Activated CD4-positive, alpha-beta T cell treated with anti-CD3 and anti-CD28 coated beads for 36 hours (primary cell): ENCODE data around the gene MAP3K14. TPM values are rescaled to one million over a fixed set of nuclear protein-coding genes. Genes with fewer than 3 reads are reported as not detected.
A peak's percentile ranks its signal among the peaks of the same experiment; 100 is the strongest.

Experiments used
- ATAC-seq: fragments of 200-7000 bp; cut with Tn5 transposase; one replicate; pipeline ENCODE4 v1.10.0; 2021; ENCODE audit warnings: mild to moderate bottlenecking, moderate library complexity
- CTCF ChIA-PET: fragments of 350-600 bp; sonication (Branson Sonifier 250); formaldehyde crosslinking; loops from one replicate; lab custom pipeline; 2021; ENCODE audit warnings: antibody characterized with exemption; lab: Charles Lee
- POLR2A ChIA-PET: fragments of 350-600 bp; sonication (Branson Sonifier 250); formaldehyde crosslinking; loops from one replicate; lab custom pipeline; 2021; ENCODE audit warnings: antibody characterized with exemption, inconsistent platforms; lab: Charles Lee
- DNase-seq: peaks from one replicate; pipeline ENCODE4 v3.0.0-alpha.2; 2020
- H3K27ac Mint-ChIP-seq: one replicate; pipeline ENCODE4 v1.8.0; 2021; ENCODE audit warnings: mixed read lengths
- H3K27me3 Mint-ChIP-seq: one replicate; pipeline ENCODE4 v1.8.0; 2021; ENCODE audit warnings: mixed read lengths
- H3K36me3 Mint-ChIP-seq: one replicate; pipeline ENCODE4 v1.8.0; 2021; ENCODE audit warnings: low read depth, mixed read lengths
- H3K4me1 Mint-ChIP-seq: one replicate; pipeline ENCODE4 v1.8.0; 2021; ENCODE audit warnings: mixed read lengths
- H3K4me3 Mint-ChIP-seq: one replicate; pipeline ENCODE4 v1.8.0; 2021; ENCODE audit warnings: mild to moderate bottlenecking, moderate library complexity, mixed read lengths
- H3K9me3 Mint-ChIP-seq: one replicate; pipeline ENCODE4 v1.8.0; 2021; ENCODE audit warnings: low read depth, mixed read lengths
- intact Hi-C, 2 experiments: fragments of 100-400 bp; cut with DNase I in 1 of 2; cut with micrococcal nuclease in 1 of 2; formaldehyde crosslinking; loops; one replicate each; pipeline versions ENCODE4 v1.14.2 to v1.15.1; 2022 to 2024; cut with DNase I, micrococcal nuclease
- total RNA-seq, 2 experiments: library from RNA; stranded (reverse); gene quantifications; one replicate each; pipeline ENCODE4 v1.2.3, GENCODE V29; 2021

Gene MAP3K14
- 10 to 100 TPM; 50.3 to 52.5 TPM for total RNA-seq

DNA sequence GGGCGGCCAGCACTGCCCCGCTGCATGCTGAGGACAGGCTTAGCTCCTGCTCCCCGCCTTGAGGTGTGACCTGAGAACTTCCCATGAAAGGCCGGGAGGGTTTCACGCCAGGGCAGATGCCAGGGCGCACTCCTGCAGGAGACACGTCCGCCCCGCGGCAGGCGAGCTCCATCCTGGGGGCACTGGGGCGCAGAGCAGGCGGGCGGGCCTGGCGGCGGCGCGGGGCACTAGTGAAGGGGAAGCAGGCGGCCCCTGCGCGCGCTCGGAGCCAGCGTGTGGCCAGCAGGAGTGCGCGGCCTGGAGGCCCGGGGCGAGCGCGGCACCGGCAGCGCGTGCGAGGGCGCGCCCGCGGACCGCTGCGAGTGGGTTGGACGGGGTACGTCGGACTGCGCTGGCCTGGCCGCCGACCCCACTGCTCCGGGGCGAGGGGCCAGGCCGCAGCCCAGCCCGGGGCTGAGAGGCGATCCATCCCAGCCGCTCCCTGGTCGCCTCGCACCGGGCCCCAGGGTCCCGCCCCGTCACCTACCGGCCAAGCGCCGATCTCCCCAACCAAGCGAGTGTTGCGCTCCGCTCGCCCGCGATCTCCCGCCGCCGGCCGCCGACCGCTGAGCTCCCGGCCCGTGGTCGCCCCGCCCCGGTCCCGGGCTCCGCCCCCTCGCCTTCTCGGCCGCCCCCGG, at the start of gene MAP3K14:
TSS of gene MAP3K14 (minus strand) at position 587 of the 677 bp plus-strand sequence. CDS start 26,275 bp downstream, outside the sequence.
- Mint-ChIP-seq H3K27ac (peak within 1 kb of the TSS; percentile 99), H3K36me3 (peaks cover 42% of the 10 kb centered on the region), H3K9me3 (no peaks in the 10 kb centered on the region), H3K4me3 (peak within 1 kb of the TSS; percentile 91), H3K27me3 (no peaks in the 10 kb centered on the region), H3K4me1 (peaks cover 65% of the 10 kb centered on the region)
- intact Hi-C loops = loop anchor here (1.0 to 10.0 kb wide), 13 partner anchors 9 to 1094 kb away; partner anchors contain the start of genes ACBD4 (in 1 of the 2), HEXIM1 (in 1 of the 2), HEXIM2 (in 1 of the 2) and KANSL1 (in 1 of the 2)
- ATAC-seq (peak; percentile 3), DNase-seq (peak; percentile 79)
- CTCF ChIA-PET = interaction anchor here (0.5 to 4.6 kb wide), 21 partner anchors 9 to 177 kb away, joined by 3 to 29 read pairs (median 3); partner anchors contain the start of genes HEXIM1 and HEXIM2
- POLR2A ChIA-PET = interaction anchor here (0.7 to 3.2 kb wide), 13 partner anchors 8 to 929 kb away, joined by 3 to 17 read pairs (median 4); partner anchors contain the start of gene HEXIM1

DNA sequence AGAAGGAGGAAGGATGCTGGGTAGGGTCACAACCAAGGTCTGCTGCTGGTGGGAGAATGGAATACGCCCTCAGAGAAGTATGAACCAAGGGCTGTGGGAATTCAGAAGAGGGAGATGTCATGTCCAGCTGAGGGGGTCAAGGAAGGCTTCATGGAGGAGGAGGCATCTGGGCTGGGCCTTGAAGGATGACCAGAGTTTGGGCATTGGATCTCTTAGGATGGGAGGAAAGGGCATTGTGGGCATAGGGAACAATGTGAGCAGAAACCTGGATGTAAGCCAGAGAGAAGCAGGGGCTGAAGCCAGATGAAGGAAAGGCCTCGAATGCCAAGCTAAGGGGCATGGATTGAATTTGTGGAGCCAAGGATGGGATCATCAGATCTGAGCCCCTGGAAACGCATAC, 49.2 kb upstream of the MAP3K14 start:
- ChIA-PET CTCF (interaction anchor here (1.2 kb wide), 1 partner anchor 168 kb away, joined by 3 read pairs; no protein-coding TSS in a partner anchor), POLR2A (no interaction called here)
- Mint-ChIP-seq H3K9me3 (peaks cover 3% of the 10 kb centered on the region), H3K4me1 (peaks cover 5% of the 10 kb centered on the region), H3K27me3 (peaks cover 15% of the 10 kb centered on the region), H3K36me3 (no peaks in the 10 kb centered on the region), H3K4me3 (no peak overlapping the region), H3K27ac (no peak overlapping the region)
- intact Hi-C loops = no loop called here
- ATAC-seq = no peak
- DNase-seq = no peak

DNA sequence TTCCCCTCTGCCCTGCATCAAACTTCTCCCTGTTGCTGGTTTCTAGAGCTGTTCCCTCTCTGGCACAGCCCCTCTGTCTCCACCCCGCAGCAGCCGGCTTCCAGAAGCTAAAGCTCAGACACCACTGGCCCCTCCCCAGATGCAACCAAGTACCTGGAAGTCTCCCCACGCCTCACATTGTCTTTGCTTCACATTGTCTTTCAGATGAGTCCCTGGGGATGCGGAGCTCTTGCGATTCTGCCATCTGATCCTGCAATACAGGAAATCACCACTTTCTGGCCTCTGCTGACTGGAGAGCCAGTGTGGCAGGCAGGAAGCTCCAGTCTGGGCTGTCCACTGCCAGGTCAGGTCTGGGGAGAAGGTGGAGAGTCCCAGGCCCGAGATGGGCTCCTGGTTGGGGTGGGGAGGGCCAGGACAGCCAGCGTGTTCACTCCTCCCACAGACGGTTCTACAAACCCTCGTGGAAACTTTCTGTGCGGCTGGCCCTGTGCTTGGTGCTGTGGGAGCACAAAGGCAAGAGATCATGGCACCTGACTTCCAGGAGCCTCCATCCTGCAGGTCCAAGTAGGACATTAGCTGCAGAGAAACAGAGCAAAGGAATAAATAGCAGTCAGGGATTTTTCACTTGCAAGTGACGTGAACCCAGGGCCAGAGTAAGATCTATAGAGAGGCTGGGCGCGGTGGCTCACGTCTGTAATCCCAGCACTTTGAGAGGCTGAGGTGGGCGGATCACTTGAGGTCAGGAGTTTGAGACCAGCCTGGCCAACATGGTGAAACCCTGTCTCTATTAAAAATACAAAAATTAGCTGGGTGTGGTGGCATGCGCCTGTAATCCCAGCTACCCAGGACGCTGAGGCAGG, 47.9 kb upstream of the MAP3K14 start:
- no peak overlapping the region for H3K4me3 Mint-ChIP-seq
- CTCF ChIA-PET = interaction anchor here (0.5 to 1.2 kb wide), 3 partner anchors 11 to 166 kb away, joined by 3 to 4 read pairs (median 3); no protein-coding TSS in a partner anchor
- no peak for ATAC-seq
- intact Hi-C loops = no loop called here
- H3K27me3 Mint-ChIP-seq = peaks cover 14% of the 10 kb centered on the region
- H3K36me3 Mint-ChIP-seq = no peaks in the 10 kb centered on the region
- POLR2A ChIA-PET = no interaction called here
- no peak for DNase-seq
- H3K9me3 Mint-ChIP-seq = peaks cover 3% of the 10 kb centered on the region
- H3K4me1 Mint-ChIP-seq = no peaks in the 10 kb centered on the region
- H3K27ac Mint-ChIP-seq = no peak overlapping the region

DNA sequence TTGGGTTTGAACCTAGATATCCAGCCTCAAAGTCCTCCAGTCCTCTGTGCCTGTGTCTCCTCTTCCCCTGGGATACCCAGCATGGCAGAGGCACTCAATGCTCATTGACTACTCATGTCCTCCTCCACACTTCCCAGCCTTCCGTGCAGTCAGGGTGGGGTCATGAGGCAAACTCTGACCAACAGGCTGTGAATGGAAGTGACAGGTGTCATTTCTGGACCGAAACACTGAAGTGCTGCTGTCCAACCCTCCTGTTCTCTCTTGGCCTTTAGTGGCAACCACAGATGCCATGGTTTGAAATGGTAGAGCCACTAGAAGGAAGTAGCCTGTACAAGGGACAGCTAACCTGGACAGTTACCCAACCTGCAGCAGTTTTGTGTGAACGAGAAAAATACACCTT, 46.7 kb upstream of the MAP3K14 start:
- POLR2A ChIA-PET = no interaction called here

DNA sequence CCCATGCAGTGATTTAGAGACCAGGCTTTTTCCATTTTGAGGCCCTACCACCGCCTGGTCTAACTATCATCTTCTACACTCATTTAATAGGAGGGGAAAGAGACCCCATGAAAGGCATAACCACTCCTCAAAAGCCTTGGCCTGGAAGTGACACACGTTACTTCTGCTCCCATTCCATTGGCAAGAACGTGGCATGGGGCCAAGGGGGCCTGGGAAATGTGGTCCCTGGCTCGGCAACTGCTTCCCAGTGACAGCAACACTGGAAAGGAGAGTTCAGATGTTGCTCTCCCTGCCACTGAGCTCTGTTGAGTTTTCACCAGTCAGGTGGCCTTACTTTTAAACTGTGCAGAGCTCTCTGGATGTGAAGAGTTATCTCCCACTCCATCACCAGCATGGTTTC, 45.2 kb upstream of the MAP3K14 start:
- intact Hi-C loops = no loop called here
- CTCF ChIA-PET = interaction anchor here (0.9 to 1.4 kb wide), 3 partner anchors 10 to 91 kb away, joined by 3 to 4 read pairs (median 3); no protein-coding TSS in a partner anchor
- Mint-ChIP-seq H3K27me3 (peaks cover 13% of the 10 kb centered on the region), H3K4me3 (no peak overlapping the region), H3K9me3 (peaks cover 3% of the 10 kb centered on the region), H3K36me3 (no peaks in the 10 kb centered on the region), H3K4me1 (peaks cover 13% of the 10 kb centered on the region), H3K27ac (no peak overlapping the region)
- ATAC-seq (no peak), DNase-seq (no peak)
- POLR2A ChIA-PET = no interaction called here

More for the DNA sequence above, 46.7 kb upstream of the MAP3K14 start:
- Mint-ChIP-seq H3K4me1 (no peaks in the 10 kb centered on the region), H3K27ac (no peak overlapping the region), H3K4me3 (no peak overlapping the region), H3K27me3 (peaks cover 14% of the 10 kb centered on the region), H3K36me3 (no peaks in the 10 kb centered on the region), H3K9me3 (peaks cover 3% of the 10 kb centered on the region)
- ATAC-seq (no peak), DNase-seq (no peak)
- CTCF ChIA-PET = interaction anchor here (0.7 to 1.2 kb wide), 7 partner anchors 12 to 228 kb away, joined by 3 to 5 read pairs (median 3); partner anchors contain the start of gene ACBD4
- intact Hi-C loops = no loop called here

DNA sequence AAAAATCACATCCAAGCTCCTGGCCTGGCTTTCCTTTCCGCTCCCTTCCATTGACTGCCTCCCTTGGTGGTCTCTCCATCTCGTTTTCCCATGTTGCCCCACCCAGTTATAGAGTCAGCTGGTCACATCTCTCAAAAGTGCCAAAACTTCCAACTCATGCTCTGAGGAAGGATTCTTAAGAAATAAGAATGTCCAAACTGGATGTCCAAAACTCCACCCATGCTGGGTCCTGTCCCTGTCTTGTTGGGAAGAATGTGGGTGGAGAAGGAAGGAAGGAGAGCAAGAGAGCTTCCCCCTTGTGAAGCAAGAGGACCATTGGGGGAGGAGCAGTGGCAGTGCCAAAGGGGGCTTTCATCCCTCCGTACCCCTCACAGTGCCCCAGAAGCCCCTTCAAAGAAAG, 44.6 kb upstream of the MAP3K14 start:
- peaks cover 3% of the 10 kb centered on the region for H3K9me3 Mint-ChIP-seq
- ChIA-PET POLR2A (interaction anchor here (0.7 kb wide), 1 partner anchor 51 kb away, joined by 3 read pairs; no protein-coding TSS in a partner anchor), CTCF (interaction anchor here (1.2 to 1.4 kb wide), 2 partner anchors 23 to 91 kb away, joined by 3 to 4 read pairs; no protein-coding TSS in a partner anchor)
- H3K4me1 Mint-ChIP-seq = peaks cover 18% of the 10 kb centered on the region
- DNase-seq (no peak), ATAC-seq (no peak)
- H3K4me3 Mint-ChIP-seq = no peak overlapping the region
- intact Hi-C loops = no loop called here
- H3K36me3 Mint-ChIP-seq = no peaks in the 10 kb centered on the region
- H3K27ac Mint-ChIP-seq = no peak overlapping the region
- H3K27me3 Mint-ChIP-seq = peaks cover 13% of the 10 kb centered on the region

DNA sequence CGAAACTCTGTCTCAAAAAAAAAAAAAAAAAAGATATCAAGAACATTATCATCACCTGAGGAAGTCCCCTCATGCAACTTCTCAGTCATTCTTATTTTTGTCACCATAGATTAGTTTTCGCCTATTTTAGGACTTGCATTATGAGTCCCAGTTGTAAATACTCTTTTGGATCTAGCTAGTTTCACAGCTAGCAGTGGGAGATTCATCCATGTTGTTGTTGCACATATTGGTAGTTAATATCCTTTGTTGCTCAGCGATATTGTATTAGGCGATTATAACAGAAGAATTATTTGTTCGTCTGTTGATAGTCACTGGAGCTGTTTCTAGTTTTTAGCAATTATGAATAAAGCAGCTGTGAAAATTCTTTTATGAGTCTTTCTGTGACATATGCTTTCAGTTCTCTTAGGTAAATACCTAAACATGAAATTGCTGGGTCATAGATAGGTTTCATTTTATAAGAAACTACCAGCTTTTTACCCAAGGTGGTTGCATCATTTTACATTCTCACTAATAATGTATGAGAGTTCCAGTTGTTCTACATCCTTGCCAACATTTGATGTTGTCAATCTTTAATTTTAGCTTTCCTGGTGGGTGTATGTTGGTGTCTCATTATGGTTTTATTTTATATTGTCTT, 40.7 kb upstream of the MAP3K14 start:
- peak; percentile 68 for ATAC-seq
- no peak overlapping the region for H3K4me3 Mint-ChIP-seq
- intact Hi-C loops = loop anchor here (1.0 to 2.0 kb wide), 5 partner anchors 36 to 50 kb away; partner anchors contain the start of gene MAP3K14 (in 1 of the 2)
- DNase-seq = no peak
- no peaks in the 10 kb centered on the region for H3K36me3 Mint-ChIP-seq
- ChIA-PET POLR2A (interaction anchor here (0.8 to 1.5 kb wide), 6 partner anchors 37 to 132 kb away, joined by 3 to 13 read pairs (median 6); partner anchors contain the start of gene MAP3K14), CTCF (interaction anchor here (0.6 to 1.9 kb wide), 10 partner anchors 12 to 370 kb away, joined by 3 to 10 read pairs (median 4); partner anchors contain the start of genes ACBD4 and MAP3K14)
- H3K9me3 Mint-ChIP-seq = no peaks in the 10 kb centered on the region
- H3K27ac Mint-ChIP-seq = no peak overlapping the region
- peaks cover 35% of the 10 kb centered on the region for H3K4me1 Mint-ChIP-seq
- H3K27me3 Mint-ChIP-seq = peaks cover 17% of the 10 kb centered on the region

DNA sequence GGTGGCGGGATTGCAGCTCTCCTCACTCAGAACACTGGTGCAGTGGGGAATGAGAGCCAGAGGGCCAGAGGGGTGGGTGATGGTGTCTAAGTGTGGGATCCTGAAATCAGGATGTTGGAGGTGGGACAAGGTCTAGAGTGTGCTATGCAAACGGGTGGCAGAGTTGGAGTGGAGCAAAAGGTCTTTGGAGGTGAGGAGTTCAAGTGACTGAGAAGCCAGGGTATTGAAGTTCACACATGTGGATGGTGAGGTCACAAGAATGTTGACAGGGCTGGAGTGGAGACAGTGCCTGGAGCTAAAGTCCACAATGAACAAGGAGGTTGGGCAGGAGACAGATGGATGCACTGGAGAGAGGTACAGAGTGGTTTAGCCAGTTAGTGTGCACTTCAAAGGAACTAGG, 38.3 kb upstream of the MAP3K14 start:
- intact Hi-C loops = no loop called here
- Mint-ChIP-seq H3K9me3 (peaks cover 6% of the 10 kb centered on the region), H3K4me1 (peaks cover 39% of the 10 kb centered on the region), H3K27me3 (peaks cover 9% of the 10 kb centered on the region), H3K4me3 (no peak overlapping the region), H3K27ac (no peak overlapping the region), H3K36me3 (no peaks in the 10 kb centered on the region)
- ATAC-seq (no peak), DNase-seq (no peak)
- ChIA-PET POLR2A (no interaction called here), CTCF (interaction anchor here (0.6 kb wide), 1 partner anchor 833 kb away, joined by 3 read pairs; no protein-coding TSS in a partner anchor)

DNA sequence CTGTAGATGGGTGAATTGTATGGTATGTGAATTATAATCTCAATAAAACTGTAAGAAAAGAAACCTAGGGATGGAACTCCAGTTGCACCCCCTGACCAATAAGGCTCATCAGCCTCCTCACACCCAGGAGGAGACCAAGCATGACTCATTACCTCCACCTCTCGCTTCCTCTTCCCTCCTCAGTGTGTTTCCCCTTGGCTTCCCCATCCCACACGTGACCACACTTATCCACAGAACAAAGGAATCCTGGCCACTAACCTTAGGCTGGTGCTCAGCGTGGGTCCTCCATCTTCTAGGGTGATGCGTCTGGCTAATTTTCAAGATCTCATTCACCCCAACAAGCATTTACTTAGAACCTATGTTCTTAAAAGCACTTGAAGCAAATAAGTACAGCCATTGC, 36.2 kb upstream of the MAP3K14 start:
- intact Hi-C loops = no loop called here
- DNase-seq = peak; percentile 70
- no peak overlapping the region for H3K4me3 Mint-ChIP-seq
- no peaks in the 10 kb centered on the region for H3K36me3 Mint-ChIP-seq
- H3K4me1 Mint-ChIP-seq = peaks cover 37% of the 10 kb centered on the region
- CTCF ChIA-PET = no interaction called here
- ATAC-seq = peak; percentile 76
- peak overlapping the region; percentile 32 for H3K27ac Mint-ChIP-seq
- peaks cover 9% of the 10 kb centered on the region for H3K27me3 Mint-ChIP-seq
- POLR2A ChIA-PET = no interaction called here
- H3K9me3 Mint-ChIP-seq = peaks cover 6% of the 10 kb centered on the region

DNA sequence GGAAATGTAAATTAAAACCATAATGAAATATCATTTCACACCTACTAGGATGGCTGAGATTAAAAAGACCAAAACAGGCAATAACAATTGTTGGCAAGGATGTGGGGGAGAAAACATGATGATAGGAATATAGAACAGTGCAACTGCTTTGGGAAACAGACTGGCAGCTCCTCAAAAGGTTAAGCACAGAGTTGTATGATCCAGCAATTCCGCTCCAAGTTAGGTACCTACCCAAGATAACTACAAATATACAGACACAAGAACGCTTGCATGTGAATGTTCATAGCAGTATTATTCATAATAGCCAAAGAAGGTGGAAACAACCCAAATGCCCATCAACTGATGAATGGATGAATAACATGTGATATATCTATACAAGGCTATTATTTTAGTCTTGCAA, 35.0 kb upstream of the MAP3K14 start:
- DNase-seq (no peak), ATAC-seq (no peak)
- Mint-ChIP-seq H3K27me3 (peaks cover 9% of the 10 kb centered on the region), H3K36me3 (no peaks in the 10 kb centered on the region), H3K9me3 (peaks cover 6% of the 10 kb centered on the region), H3K4me1 (peaks cover 25% of the 10 kb centered on the region), H3K27ac (no peak overlapping the region), H3K4me3 (no peak overlapping the region)
- ChIA-PET CTCF (interaction anchor here (1.0 kb wide), 1 partner anchor 11 kb away, joined by 3 read pairs; no protein-coding TSS in a partner anchor), POLR2A (no interaction called here)
- intact Hi-C loops = no loop called here
